HG02870 (cell line): Measurements from ENCODE around the gene E2F8.

Experiments used
- ATAC-seq: cut with Tn5 transposase; IDR thresholded peaks from one replicate; pipeline ENCODE4 v1.9.1; 2021; ENCODE audit warnings: mild to moderate bottlenecking, moderate library complexity; ENCODE audit not compliant: unreplicated experiment

E2F8 gene

GRCh38 chr11:19187114-19187832 lies 53.5 kb downstream of the E2F8 start:
- ATAC-seq = no peak

- no peak for ATAC-seq
Measured at GRCh38 chr11:19185516-19186052, 55.2 kb downstream of the E2F8 start.

DNA sequence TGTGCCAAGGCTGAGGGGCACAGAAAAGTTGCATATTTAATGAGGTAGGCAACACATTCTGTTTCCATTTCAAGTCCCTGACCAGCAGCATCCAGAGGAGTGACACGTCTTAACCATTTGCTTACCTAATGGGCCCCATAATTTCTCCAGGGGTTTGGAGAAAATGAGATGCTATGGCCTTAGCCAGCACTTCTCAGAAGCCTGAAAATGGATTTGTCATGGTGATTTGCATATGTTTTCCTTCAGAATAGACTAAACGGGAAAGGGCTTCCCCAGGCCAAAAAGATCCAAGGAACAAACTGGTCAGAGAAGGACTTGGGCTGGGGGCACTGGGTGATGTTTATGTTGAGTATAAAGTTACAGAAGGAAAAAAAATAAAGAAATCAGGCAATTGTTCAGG lies 55.7 kb downstream of the E2F8 start:
- ATAC-seq = no peak

GRCh38 chr11:19183646-19184045 lies 57.1 kb downstream of the E2F8 start:
- ATAC-seq = no peak

- no peak for ATAC-seq
Measured at GRCh38 chr11:19181531-19182261, 59.0 kb downstream of the E2F8 start.

GRCh38 chr11:19176629-19177186 lies 64.0 kb downstream of the E2F8 start:
- ATAC-seq = no peak
